ENCODE data around the gene RAB6A.
A peak's percentile ranks its signal among the peaks of the same experiment; 100 is the strongest.

The RAB6A gene

DNA sequence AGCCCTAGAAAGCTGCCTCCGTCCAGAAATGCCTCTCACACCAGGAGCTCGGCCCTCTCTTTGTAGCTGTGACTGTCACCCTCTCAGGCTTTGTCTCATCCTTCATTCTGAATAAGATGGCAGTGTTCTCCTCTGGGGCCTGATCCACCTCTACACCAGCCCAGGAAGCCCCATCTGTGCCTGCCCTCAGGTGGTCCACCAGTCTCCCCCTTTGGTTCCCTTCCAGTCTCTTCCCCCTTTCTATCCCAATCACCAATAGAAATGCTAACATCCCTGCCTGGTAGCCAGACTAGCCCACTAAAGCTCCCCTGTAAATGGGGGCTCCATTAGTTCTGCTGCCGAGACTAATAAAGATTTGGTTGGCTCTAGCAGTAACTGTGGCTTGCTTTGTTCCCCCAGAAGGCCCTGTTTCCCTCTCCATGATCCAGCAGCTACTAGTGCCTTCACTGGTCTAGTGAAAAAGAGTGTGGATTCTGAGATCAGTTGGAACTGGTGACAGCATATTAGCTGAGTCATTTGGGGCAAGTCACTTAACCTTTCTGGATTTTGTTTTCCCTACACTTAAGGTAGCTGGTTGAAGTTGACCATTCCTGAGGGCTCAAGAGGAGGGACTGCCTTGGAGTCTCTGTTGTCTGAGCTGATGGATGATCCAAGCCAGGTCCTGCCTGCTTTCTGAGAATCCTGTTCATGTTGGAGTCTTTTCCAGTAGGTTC, 98.3 kb downstream of the RAB6A start:
- TF ChIP-seq GATA1 (IDR thresholded peaks at IDR 0.05; ENCODE audit: low read depth, low read length) (no peak), POLR2A (IDR thresholded peaks at IDR 0.05; ENCODE audit: low read length) (no peak)
- DNase-seq: peak in 1 of 2 experiments; percentile 14

DNA sequence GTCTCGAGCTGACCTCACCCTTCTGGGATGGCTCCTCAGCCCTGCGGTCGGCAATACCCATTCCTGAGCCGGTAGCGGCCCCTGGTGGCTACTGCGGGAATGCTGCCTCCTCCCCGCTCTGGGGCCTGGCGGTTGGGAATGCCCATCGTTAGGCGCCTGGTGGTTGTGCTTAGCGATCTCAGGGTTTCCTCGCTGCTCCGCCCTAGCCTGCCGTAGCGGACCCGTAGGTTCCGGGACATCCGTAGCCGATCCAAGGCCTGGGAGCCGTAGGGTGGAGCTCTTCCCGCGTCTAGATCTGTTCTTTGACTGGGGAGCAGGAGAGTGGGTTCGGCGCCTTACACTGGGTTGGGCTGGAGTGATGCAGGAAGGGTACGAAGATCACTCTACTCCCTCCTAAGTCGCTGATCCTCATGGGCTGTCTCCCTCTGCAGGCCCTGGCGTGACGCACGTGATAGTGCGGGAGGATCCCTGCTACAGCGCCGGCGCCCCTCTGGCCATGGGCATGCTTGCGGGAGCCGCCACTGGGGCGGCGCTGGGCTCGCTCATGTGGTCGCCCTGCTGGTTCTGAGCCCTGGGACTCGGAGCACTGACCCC, 99.7 kb downstream of the RAB6A start:
- TF ChIP-seq GATA1 (IDR thresholded peaks at IDR 0.05; ENCODE audit: low read depth, low read length) (no peak), POLR2A (IDR thresholded peaks at IDR 0.05; ENCODE audit: low read length) (no peak)
- peak; percentile 72 to 87 for DNase-seq

DNA sequence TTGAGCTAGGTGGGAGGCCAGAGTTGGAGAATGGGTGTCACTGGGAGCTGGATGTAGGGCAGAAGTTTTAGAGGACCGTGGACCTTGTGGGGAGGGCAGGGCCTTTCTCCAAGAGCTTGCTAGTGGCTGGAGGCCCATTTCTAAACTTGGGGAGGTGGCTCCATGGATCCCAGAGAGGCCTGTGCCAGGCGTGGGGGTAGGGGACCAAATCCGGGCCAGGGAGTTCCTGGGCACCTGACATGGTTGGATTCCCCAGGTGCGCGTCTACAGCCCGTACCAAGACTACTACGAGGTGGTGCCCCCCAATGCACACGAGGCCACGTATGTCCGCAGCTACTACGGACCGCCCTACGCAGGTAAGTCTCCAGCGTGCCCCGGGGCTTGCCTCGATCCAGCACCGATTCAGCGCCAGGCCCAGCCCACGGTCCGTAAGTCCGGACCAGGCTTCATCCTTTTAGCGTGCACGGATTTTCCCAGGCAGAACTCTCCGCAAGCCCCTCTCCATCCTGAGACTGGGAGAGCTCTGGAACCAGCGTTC, 100.3 kb downstream of the RAB6A start:
- TF ChIP-seq POLR2A (IDR thresholded peaks at IDR 0.05; ENCODE audit: low read length) (no peak), GATA1 (IDR thresholded peaks at IDR 0.05; ENCODE audit: low read depth, low read length) (no peak)
- DNase-seq: no peak

DNA sequence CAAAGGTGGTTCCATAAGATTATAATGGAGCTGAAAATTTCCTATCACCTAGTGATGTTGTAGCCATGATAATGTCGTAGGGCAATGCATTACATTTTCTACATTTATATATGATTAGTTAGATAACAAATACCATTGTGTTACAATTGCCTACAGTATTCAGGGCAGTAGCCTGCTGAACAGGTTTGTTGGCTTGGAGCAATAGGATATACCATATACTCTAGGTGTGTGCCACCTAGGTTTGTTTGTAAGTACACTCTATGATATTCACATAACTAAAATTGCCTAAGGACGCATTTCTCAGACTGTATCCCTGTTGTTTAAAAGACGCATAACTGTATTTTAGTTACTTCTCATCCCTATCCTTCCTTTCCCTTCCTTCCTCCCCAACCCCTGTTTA, 100.9 kb downstream of the RAB6A start:
- no peak for DNase-seq
- TF ChIP-seq GATA1 (IDR thresholded peaks at IDR 0.05; ENCODE audit: low read depth, low read length) (no peak), POLR2A (IDR thresholded peaks at IDR 0.05; ENCODE audit: low read length) (no peak)

DNA sequence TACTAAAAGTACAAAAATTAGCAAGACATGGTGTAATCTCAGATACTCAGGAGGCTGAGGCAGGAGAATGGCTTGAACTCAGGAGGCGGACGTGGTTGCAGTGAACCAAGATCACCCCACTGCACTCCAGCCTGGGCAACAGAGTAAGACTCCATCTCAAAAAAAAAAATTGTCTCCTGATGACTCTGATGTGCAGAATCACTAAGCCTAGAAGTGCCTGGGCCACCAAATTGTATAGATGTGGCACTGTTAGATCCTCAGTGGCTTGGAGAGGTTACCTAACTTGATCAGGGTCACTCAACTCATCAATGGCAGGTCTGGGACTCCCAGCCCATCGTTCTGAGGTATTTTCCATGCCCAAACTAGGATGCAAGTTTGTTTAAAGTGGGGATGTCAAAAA, 103.9 kb downstream of the RAB6A start:
- TF ChIP-seq GATA1 (IDR thresholded peaks at IDR 0.05; ENCODE audit: low read depth, low read length) (no peak), POLR2A (IDR thresholded peaks at IDR 0.05; ENCODE audit: low read length) (no peak)
- DNase-seq: no peak

DNA sequence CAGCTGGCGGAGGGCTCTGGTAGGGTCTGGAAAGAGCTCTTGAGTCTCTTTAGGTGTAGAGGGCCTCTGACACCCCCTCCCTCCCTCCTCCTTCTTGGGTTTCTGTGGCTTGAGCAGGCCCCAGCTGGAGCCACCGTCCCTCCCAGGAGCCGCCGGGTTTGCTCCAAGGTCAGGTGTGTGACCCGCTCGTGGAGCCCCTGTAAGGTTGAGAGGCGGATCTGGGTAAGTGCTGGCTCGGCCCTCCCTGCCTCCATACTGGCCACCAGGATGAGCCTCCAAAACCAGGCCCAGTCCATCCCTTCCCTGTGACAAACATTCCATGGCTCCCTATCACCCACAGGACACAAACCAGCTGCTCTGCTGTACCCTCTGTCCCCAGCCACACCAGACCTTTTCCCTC, 105.2 kb downstream of the RAB6A start:
- TF ChIP-seq GATA1 (IDR thresholded peaks at IDR 0.05; ENCODE audit: low read depth, low read length) (no peak), POLR2A (IDR thresholded peaks at IDR 0.05; ENCODE audit: low read length) (no peak)
- no peak for DNase-seq

DNA sequence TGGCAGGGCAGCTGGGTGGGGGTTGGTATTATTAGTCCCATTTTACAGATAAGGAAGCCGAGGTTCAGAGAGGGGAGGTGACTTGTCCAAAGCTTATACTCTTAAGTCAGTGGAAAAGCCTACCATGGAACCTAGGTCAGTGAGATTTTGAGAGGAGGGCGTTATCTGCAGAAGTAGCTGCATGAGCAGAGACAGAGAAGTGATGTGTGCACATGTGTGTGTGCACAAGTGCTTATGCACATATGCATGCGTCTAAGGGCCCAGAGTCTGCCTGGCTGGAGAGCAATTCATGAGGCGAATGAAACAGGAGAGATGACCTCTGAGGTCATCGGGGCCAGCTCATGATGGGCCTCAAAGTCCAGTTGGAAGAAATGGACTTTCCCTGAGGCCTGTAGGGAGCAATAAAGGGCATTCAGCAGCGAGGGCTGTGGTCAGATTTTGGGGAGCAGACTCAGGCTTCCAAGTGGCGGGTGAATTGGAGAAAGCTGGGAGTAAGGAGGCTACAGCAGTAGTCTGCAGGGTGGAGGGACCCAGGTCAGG, 106.3 kb downstream of the RAB6A start:
- no peak for DNase-seq
- TF ChIP-seq POLR2A (IDR thresholded peaks at IDR 0.05; ENCODE audit: low read length): no peak
- no peak for TF ChIP-seq GATA1 (IDR thresholded peaks at IDR 0.05; ENCODE audit: low read depth, low read length)

DNA sequence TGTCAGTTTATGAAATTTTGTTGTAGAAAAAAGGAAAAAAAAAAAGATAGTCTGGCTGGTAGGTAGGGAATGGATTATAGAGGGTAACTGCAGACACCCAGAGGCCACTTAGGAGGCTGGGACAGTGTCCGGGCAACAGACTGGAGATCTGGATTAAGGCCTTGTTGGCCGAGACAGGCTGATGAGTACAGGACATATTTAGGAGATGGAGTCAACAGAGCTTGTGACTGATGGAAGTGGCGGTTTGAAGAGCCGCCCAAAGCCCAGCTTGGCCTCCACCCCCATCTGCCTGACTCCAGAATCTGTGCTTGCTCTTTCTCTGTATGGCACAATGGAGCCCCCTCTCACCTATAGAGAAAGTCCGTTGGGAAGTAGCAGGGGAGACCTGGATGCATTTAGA, 106.9 kb downstream of the RAB6A start:
- TF ChIP-seq GATA1 (IDR thresholded peaks at IDR 0.05; ENCODE audit: low read depth, low read length) (no peak), POLR2A (IDR thresholded peaks at IDR 0.05; ENCODE audit: low read length) (no peak)
- DNase-seq: no peak

DNA sequence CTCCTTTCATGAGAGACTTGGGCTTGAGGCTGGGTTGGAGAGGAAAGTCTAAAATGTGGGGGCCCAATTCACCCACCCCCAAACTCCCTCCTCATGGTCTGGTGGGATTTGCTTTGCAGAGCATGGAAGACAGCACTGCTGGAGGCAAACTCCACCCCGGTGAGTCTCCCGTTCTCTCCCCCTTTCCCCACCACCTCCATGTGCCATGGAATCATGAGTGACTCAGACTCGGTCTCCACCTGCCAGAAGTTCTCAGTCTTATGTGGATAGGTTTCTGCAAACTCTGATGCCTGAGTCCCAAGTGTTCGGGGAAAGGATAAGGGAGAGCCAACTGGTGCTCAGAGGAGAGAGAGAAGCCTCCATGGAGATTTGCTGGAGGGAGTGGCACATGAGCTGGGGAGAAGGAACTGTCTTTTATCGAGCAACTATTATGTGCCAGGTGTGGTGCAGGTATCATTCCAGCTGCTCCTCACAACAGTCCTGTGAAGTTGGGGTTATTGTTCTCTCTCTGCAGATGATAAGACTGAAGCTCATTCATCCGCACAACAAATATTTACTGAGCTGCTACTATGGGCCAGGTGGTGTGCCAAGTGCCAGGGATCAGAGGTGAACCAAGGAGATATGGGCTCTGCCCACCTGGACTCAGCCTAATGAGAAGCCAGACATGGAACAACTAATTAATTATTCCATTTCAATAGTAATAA, 107.9 kb downstream of the RAB6A start:
- no peak for DNase-seq
- TF ChIP-seq GATA1 (IDR thresholded peaks at IDR 0.05; ENCODE audit: low read depth, low read length): no peak
- TF ChIP-seq POLR2A (IDR thresholded peaks at IDR 0.05; ENCODE audit: low read length): no peak

DNA sequence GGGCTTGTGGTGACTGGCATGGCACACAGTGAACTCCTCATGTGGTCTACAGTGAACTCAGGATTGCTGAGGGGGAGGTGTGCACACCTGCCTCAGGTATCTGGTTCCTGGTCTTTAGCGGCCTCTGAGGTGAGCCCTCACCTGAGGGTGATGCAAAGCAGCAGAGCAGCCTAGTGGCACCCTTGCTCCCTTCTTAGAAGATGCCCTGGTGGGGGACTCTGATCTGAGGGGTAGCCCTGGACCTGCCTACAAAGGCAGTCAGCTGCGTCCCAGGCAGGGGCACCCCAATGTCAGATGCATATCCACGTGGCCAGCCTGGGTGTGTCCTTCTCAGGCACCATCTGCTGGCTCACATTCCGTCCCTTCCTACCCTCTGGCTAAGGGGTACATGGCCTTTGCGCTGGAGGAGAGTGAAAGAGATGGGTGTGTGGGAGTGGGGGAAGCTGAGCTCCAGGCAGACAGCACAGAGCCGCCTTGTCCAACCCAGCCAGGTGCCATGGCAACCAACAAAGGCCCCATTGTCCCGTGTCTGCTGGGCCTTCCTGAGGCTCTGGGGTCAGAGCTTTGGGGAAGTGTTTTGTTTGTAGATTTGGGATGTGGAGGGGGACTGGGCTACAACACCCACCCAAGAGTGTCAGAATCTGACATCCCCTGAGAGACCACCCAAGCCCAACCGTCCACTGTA, 108.7 kb downstream of the RAB6A start:
- no peak for TF ChIP-seq GATA1 (IDR thresholded peaks at IDR 0.05; ENCODE audit: low read depth, low read length)
- DNase-seq: no peak

DNA sequence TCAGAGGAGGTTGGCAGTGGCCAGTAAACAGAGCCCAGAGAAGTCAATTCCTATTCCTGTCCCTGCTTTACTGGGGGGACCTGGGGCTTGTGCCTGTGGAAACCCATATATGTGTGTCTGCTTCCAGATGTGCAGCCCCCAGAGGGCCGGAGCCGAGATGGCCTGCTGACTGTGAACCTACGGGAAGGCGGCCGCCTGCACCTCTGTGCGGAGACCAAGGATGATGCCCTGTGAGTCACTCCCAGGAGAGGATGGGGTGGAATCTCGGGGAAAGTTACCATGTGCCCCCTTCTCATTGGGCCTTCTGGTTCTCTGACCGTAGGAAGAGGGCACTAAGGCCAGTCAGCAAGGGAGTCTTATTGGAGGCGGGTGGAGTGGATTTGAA, 109.2 kb downstream of the RAB6A start:
- DNase-seq: no peak
- TF ChIP-seq POLR2A (IDR thresholded peaks at IDR 0.05; ENCODE audit: low read length): no peak
- TF ChIP-seq GATA1 (IDR thresholded peaks at IDR 0.05; ENCODE audit: low read depth, low read length): no peak

DNA sequence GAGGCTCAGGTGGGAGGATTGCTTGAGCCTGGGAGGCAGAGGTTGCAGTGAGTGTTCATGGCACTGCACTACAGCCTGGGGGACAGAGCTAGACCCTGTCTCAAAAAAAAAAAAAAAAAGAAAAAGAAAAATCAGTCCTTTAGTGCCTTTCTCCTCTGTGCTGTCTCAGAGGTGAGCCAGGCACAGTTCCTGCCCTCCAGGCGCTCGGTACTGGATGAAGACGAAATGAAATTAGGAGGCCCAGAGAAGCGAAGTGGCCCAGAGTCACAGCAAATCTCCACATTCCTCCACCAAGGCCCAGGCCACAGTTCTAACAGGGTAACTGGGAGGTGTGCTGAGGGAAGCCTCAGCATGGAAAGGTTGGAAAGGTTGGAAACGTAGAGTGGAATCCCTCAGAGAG, 109.6 kb downstream of the RAB6A start:
- no peak for DNase-seq
- TF ChIP-seq GATA1 (IDR thresholded peaks at IDR 0.05; ENCODE audit: low read depth, low read length) (no peak), POLR2A (IDR thresholded peaks at IDR 0.05; ENCODE audit: low read length) (no peak)

DNA sequence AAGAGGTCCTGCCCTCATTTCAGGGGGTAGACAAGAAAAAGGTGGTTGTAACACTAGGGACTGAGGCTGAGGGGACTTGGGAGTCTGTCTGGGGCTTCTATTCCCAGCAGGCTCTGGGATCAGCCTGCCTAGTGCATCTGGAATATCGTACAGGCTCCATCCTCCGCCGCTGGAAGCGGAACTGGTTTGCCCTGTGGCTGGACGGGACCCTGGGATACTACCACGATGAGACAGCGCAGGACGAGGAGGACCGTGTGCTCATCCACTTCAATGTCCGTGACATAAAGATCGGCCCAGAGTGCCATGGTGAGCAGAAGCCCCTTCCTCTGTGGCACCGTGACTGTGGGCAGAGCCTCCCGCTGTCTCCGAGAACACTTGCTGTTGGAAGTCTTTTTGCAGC, 110.5 kb downstream of the RAB6A start:
- TF ChIP-seq POLR2A (IDR thresholded peaks at IDR 0.05; ENCODE audit: low read length) (no peak), GATA1 (IDR thresholded peaks at IDR 0.05; ENCODE audit: low read depth, low read length) (no peak)
- no peak for DNase-seq

DNA sequence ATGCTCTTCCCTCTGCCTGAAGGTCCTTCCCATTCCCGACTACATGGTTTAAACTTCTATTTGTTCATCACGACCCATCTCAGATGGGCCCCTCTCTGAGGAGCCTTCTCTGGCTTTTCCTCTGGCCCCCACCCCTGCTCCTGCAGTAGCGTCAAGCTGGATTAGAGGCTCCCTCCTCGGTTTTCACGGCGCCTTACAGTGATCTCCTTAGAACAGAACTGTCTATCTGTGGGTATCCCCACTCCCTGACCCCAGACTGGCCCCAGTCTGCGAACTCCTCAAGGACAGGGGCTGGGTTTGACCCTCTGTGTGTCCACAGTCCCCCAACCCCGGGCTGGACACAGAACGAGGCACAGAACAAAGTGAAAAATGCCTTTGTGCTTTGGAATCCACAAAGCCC, 111.7 kb downstream of the RAB6A start:
- no peak for DNase-seq
- no peak for TF ChIP-seq POLR2A (IDR thresholded peaks at IDR 0.05; ENCODE audit: low read length)
- no peak for TF ChIP-seq GATA1 (IDR thresholded peaks at IDR 0.05; ENCODE audit: low read depth, low read length)
